ENCODE results near the gene CDH13. TPM values are rescaled to one million over a fixed set of nuclear protein-coding genes. Genes with fewer than 3 reads are reported as not detected.

CDH13 gene
- total and polyA plus RNA-seq, 2 experiments from 2014 or later, result 1.6 to 4.4 TPM

DNA sequence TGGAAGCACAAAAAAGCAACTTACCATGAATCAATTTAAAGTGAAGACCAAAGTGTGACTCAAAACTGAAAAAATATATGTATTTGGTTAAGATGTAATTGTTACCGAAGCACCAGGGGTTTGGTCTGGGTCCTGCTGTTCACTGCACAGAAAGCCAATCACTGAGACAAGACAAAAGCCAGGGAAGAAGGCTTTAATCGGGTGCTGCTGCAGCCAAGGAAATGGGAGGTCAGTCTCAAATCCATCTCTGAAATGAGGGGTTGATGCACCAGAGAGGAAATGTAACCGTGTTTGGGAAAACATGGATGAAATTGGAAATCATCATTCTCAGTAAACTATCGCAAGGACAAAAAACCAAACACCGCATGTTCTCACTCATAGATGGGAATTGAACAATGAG, 1107.4 kb downstream of the CDH13 start (continued):
- TF ChIP-seq, protein P1, sequence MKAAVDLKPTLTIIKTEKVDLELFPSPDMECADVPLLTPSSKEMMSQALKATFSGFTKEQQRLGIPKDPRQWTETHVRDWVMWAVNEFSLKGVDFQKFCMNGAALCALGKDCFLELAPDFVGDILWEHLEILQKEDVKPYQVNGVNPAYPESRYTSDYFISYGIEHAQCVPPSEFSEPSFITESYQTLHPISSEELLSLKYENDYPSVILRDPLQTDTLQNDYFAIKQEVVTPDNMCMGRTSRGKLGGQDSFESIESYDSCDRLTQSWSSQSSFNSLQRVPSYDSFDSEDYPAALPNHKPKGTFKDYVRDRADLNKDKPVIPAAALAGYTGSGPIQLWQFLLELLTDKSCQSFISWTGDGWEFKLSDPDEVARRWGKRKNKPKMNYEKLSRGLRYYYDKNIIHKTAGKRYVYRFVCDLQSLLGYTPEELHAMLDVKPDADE (IDR thresholded peaks at IDR 0.05), result no peak
- TF ChIP-seq ZNF331 (CRISPR knock-in tag; IDR thresholded peaks at IDR 0.05; ENCODE audit: low read depth) (no peak), EZH2 (IDR thresholded peaks at IDR 0.05; ENCODE audit: low read depth, unreplicated experiment) (no peak)

DNA sequence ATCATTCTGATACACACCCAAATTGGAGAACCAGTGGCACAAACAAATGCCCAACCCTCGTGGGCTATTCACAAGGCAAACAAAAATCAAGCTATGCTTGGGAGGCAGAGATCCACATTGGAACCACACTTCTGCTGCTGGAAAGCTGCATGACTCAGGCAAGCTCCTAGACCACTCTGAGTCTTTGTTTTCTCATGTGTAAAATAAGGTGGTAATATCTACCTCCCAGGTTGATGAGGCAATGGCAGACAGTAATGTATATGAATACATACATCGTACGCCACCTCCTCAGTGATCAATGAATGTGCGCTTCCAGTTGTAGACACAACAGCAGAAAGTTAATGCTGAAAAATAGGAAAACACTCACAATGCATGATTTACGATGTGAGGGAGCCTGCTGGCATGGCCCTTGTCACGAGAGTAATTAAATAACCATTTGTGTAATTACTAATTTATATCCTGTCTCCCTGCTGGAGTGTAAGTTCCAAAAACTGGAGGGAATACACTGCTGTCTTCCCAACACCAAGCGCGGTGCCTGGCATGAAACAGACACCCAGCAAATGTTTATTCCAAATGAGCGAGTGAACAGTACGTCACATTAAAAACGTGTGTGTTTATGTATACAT, 1111.1 kb downstream of the CDH13 start:
- H3K36me3 Mint-ChIP-seq (ENCODE audit: low read depth), result peaks cover 12% of the 10 kb centered on the region; the same call in 2 of the 3 replicates
- H3K9me3 Mint-ChIP-seq, result peaks cover 25% of the 10 kb centered on the region
- TF ChIP-seq CREB1 (CRISPR knock-in tag; IDR thresholded peaks at IDR 0.05; ENCODE audit: low read depth) (no peak), EZH2 (IDR thresholded peaks at IDR 0.05; ENCODE audit: low read depth, unreplicated experiment) (no peak), ZNF114 (CRISPR knock-in tag; IDR thresholded peaks at IDR 0.05) (no peak), POLR2AphosphoS5 (IDR thresholded peaks at IDR 0.05; ENCODE audit: low read depth) (no peak), STAT1 (IDR thresholded peaks at IDR 0.05; ENCODE audit: unreplicated experiment) (no peak)
- TF ChIP-seq, protein P2, sequence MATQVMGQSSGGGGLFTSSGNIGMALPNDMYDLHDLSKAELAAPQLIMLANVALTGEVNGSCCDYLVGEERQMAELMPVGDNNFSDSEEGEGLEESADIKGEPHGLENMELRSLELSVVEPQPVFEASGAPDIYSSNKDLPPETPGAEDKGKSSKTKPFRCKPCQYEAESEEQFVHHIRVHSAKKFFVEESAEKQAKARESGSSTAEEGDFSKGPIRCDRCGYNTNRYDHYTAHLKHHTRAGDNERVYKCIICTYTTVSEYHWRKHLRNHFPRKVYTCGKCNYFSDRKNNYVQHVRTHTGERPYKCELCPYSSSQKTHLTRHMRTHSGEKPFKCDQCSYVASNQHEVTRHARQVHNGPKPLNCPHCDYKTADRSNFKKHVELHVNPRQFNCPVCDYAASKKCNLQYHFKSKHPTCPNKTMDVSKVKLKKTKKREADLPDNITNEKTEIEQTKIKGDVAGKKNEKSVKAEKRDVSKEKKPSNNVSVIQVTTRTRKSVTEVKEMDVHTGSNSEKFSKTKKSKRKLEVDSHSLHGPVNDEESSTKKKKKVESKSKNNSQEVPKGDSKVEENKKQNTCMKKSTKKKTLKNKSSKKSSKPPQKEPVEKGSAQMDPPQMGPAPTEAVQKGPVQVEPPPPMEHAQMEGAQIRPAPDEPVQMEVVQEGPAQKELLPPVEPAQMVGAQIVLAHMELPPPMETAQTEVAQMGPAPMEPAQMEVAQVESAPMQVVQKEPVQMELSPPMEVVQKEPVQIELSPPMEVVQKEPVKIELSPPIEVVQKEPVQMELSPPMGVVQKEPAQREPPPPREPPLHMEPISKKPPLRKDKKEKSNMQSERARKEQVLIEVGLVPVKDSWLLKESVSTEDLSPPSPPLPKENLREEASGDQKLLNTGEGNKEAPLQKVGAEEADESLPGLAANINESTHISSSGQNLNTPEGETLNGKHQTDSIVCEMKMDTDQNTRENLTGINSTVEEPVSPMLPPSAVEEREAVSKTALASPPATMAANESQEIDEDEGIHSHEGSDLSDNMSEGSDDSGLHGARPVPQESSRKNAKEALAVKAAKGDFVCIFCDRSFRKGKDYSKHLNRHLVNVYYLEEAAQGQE (IDR thresholded peaks at IDR 0.05; ENCODE audit: unreplicated experiment), result no peak
- TF ChIP-seq, protein P3, sequence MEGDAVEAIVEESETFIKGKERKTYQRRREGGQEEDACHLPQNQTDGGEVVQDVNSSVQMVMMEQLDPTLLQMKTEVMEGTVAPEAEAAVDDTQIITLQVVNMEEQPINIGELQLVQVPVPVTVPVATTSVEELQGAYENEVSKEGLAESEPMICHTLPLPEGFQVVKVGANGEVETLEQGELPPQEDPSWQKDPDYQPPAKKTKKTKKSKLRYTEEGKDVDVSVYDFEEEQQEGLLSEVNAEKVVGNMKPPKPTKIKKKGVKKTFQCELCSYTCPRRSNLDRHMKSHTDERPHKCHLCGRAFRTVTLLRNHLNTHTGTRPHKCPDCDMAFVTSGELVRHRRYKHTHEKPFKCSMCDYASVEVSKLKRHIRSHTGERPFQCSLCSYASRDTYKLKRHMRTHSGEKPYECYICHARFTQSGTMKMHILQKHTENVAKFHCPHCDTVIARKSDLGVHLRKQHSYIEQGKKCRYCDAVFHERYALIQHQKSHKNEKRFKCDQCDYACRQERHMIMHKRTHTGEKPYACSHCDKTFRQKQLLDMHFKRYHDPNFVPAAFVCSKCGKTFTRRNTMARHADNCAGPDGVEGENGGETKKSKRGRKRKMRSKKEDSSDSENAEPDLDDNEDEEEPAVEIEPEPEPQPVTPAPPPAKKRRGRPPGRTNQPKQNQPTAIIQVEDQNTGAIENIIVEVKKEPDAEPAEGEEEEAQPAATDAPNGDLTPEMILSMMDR (conservative IDR thresholded peaks at IDR 0.05; ENCODE audit: low read depth in 2 of 2), result no peak
- TF ChIP-seq, protein P4, sequence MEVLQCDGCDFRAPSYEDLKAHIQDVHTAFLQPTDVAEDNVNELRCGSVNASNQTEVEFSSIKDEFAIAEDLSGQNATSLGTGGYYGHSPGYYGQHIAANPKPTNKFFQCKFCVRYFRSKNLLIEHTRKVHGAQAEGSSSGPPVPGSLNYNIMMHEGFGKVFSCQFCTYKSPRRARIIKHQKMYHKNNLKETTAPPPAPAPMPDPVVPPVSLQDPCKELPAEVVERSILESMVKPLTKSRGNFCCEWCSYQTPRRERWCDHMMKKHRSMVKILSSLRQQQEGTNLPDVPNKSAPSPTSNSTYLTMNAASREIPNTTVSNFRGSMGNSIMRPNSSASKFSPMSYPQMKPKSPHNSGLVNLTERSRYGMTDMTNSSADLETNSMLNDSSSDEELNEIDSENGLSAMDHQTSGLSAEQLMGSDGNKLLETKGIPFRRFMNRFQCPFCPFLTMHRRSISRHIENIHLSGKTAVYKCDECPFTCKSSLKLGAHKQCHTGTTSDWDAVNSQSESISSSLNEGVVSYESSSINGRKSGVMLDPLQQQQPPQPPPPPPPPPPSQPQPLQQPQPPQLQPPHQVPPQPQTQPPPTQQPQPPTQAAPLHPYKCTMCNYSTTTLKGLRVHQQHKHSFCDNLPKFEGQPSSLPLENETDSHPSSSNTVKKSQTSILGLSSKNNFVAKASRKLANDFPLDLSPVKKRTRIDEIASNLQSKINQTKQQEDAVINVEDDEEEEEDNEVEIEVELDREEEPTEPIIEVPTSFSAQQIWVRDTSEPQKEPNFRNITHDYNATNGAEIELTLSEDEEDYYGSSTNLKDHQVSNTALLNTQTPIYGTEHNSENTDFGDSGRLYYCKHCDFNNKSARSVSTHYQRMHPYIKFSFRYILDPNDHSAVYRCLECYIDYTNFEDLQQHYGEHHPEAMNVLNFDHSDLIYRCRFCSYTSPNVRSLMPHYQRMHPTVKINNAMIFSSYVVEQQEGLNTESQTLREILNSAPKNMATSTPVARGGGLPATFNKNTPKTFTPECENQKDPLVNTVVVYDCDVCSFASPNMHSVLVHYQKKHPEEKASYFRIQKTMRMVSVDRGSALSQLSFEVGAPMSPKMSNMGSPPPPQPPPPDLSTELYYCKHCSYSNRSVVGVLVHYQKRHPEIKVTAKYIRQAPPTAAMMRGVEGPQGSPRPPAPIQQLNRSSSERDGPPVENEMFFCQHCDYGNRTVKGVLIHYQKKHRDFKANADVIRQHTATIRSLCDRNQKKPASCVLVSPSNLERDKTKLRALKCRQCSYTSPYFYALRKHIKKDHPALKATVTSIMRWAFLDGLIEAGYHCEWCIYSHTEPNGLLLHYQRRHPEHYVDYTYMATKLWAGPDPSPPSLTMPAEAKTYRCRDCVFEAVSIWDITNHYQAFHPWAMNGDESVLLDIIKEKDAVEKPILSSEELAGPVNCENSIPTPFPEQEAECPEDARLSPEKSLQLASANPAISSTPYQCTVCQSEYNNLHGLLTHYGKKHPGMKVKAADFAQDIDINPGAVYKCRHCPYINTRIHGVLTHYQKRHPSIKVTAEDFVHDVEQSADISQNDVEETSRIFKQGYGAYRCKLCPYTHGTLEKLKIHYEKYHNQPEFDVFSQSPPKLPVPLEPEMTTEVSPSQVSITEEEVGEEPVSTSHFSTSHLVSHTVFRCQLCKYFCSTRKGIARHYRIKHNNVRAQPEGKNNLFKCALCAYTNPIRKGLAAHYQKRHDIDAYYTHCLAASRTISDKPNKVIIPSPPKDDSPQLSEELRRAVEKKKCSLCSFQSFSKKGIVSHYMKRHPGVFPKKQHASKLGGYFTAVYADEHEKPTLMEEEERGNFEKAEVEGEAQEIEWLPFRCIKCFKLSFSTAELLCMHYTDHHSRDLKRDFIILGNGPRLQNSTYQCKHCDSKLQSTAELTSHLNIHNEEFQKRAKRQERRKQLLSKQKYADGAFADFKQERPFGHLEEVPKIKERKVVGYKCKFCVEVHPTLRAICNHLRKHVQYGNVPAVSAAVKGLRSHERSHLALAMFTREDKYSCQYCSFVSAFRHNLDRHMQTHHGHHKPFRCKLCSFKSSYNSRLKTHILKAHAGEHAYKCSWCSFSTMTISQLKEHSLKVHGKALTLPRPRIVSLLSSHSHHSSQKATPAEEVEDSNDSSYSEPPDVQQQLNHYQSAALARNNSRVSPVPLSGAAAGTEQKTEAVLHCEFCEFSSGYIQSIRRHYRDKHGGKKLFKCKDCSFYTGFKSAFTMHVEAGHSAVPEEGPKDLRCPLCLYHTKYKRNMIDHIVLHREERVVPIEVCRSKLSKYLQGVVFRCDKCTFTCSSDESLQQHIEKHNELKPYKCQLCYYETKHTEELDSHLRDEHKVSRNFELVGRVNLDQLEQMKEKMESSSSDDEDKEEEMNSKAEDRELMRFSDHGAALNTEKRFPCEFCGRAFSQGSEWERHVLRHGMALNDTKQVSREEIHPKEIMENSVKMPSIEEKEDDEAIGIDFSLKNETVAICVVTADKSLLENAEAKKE (CRISPR knock-in tag; IDR thresholded peaks at IDR 0.05), result no peak
- TF ChIP-seq, protein P1 (IDR thresholded peaks at IDR 0.05), result no peak

More for the DNA sequence above, 1111.1 kb downstream of the CDH13 start:
- peaks cover 2% of the 10 kb centered on the region for H3K27me3 Mint-ChIP-seq (ENCODE audit: insufficient read depth, low read depth, poor library complexity)
- Histone ChIP-seq H3K79me2 (replicated peaks; ENCODE audit: insufficient read depth) (no peaks in the 10 kb centered on the region), H2AFZ (no peak overlapping the region), H3K4me1 (ENCODE audit: insufficient read depth) (no peaks in the 10 kb centered on the region), H3K4me2 (no peak overlapping the region), H3K4me3 (no peak overlapping the region), H3K9me2 (ENCODE audit: insufficient read depth) (peaks cover 4% of the 10 kb centered on the region; the same call in 1 of the 2 replicates), H3F3A (replicated peaks; ENCODE audit: low read depth) (no peaks in the 10 kb centered on the region), H3K27me3 (ENCODE audit: insufficient read depth) (no peaks in the 10 kb centered on the region), H3K36me3 (ENCODE audit: insufficient read depth) (no peaks in the 10 kb centered on the region), H4K20me1 (replicated peaks; ENCODE audit: insufficient read depth) (no peaks in the 10 kb centered on the region), H3K27ac (ENCODE audit: low read depth) (no peak overlapping the region)
- ATAC-seq (no peak), DNase-seq (ENCODE audit: low spot score) (no peak)
- no peaks in the 10 kb centered on the region for H3K4me1 Mint-ChIP-seq
- no peak overlapping the region for H3K27ac Mint-ChIP-seq
- H3K4me3 Mint-ChIP-seq, result no peak overlapping the region

Data from GM23338 (cell line).